Uterus (tissue), 2 donors: Measurements from ENCODE around the gene C10orf53.

Experiments
- POLR2A ChIP-seq, 2 donors: fragments of 450-650 bp; IDR thresholded peaks; one replicate each; pipeline ENCODE4 v1.6.1; 2016; ENCODE audit warnings: antibody characterized with exemption in 2 of 2, mild to moderate bottlenecking in 1 of 2, moderate library complexity in 1 of 2
- TF ChIP-seq, protein P1 (sequence below), 4 experiments: fragments of 200-600 bp in 2 of 4; fragments of 450-650 bp in 2 of 4; sonication (generic) in 2 of 4; IDR thresholded peaks; one replicate each; pipeline ENCODE4 v1.5.1; 2016 to 2019; ENCODE audit warnings: antibody characterized with exemption in 4 of 4, mild to moderate bottlenecking in 2 of 4, moderate library complexity in 1 of 4

DNA sequence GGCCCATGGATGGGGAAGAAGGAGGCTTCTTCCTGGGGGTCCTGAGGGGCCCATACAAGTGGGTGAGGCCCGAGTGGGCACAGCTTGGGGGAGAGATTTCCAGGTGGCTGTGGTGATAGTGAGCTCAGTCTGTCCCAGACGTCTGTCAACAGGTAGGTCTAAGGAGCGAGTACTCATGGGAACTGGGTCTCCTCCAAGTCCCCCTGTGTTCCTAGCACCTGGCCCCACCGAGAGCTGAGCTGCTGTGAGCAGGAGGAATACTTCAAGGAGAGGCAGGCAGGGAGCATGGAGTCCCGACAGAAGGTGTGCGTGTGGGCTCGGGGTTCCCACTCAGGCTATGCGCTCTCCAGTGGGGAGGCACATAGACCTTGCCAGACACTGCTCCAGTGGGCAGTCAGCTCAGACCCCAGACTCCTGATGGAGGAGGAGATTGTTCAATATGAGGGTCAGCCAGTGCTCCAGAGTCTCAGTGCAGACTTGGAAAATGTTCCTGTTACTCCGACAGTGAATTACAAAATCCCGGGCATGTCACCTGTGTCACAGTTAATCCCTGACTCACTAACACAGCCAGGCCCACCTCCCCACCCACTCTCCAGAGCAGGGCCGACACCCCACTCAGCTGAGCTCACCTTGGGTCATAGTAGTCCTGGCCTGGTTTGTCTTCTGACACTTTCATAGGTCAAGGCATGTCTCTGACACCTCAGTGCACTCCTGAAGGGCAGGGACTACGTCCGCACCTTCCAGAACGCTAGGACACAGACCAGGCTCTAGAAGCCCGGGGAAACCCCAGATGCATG is 28.2 kb upstream of the C10orf53 start:
- TF ChIP-seq, protein P1, sequence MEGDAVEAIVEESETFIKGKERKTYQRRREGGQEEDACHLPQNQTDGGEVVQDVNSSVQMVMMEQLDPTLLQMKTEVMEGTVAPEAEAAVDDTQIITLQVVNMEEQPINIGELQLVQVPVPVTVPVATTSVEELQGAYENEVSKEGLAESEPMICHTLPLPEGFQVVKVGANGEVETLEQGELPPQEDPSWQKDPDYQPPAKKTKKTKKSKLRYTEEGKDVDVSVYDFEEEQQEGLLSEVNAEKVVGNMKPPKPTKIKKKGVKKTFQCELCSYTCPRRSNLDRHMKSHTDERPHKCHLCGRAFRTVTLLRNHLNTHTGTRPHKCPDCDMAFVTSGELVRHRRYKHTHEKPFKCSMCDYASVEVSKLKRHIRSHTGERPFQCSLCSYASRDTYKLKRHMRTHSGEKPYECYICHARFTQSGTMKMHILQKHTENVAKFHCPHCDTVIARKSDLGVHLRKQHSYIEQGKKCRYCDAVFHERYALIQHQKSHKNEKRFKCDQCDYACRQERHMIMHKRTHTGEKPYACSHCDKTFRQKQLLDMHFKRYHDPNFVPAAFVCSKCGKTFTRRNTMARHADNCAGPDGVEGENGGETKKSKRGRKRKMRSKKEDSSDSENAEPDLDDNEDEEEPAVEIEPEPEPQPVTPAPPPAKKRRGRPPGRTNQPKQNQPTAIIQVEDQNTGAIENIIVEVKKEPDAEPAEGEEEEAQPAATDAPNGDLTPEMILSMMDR (IDR thresholded peaks at IDR 0.05): no peak
- no peak for TF ChIP-seq POLR2A (IDR thresholded peaks at IDR 0.05)
